ENCODE measurements around the gene SEMA3D. TPM values are rescaled to one million over a fixed set of nuclear protein-coding genes. Genes with fewer than 3 reads are reported as not detected.

Gene SEMA3D
- total RNA-seq, 1 experiment from 2014 or later = 0.61 TPM

DNA sequence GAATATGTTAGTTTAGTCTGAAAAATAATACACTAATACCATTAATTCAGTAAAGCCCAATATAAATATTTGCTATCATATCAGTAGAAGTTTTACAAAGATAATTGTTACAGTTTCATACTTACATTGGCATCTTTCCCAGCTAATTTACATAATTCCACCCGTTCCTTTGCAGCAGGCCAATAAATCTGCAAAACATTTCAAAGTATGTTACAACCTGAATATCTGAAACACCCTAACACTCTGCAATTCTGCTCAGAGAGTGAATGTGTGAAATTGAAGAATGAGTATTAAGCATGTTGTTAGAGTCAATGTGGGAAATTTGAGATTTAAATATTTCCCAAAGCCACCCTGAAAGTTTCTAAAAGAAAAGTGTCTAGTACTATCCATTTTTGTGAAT, 105.5 kb downstream of the SEMA3D start:
- Histone ChIP-seq H3K4me3 (ENCODE audit: low read depth, low read length) (no peak overlapping the region), H3K9me3 (no peaks in the 10 kb centered on the region), H3K4me1 (peaks cover 2% of the 10 kb centered on the region; the same call in 1 of the 2 replicates), H3K36me3 (ENCODE audit: control insufficient read depth, insufficient read depth, low read length) (no peaks in the 10 kb centered on the region), H3K27me3 (replicated peaks; ENCODE audit: control insufficient read depth, insufficient read depth, low read length) (no peaks in the 10 kb centered on the region)
- intact Hi-C loops (cut with micrococcal nuclease; ENCODE audit: unreplicated experiment) = no loop called here
- Mint-ChIP-seq H3K4me1 (ENCODE audit: low read depth, unreplicated experiment) (peaks cover 11% of the 10 kb centered on the region), H3K36me3 (ENCODE audit: insufficient read depth, unreplicated experiment) (no peaks in the 10 kb centered on the region), H3K27me3 (ENCODE audit: insufficient read depth, unreplicated experiment) (no peaks in the 10 kb centered on the region), H3K9me3 (ENCODE audit: unreplicated experiment) (no peaks in the 10 kb centered on the region), H3K27ac (ENCODE audit: unreplicated experiment) (no peak overlapping the region), H3K4me3 (ENCODE audit: unreplicated experiment) (no peak overlapping the region)
- CTCF ChIA-PET = no interaction called here
- no peak for TF ChIP-seq CTCF (IDR thresholded peaks at IDR 0.05; ENCODE audit: insufficient read depth in 1 of 2, low read depth in 1 of 2, low read length in 1 of 2, severe bottlenecking in 1 of 2, unreplicated experiment in 1 of 2)
- DNase-seq = no peak
- BruUV-seq (replicated peaks) = no TSS peak
- POLR2A ChIA-PET = no interaction called here

DNA sequence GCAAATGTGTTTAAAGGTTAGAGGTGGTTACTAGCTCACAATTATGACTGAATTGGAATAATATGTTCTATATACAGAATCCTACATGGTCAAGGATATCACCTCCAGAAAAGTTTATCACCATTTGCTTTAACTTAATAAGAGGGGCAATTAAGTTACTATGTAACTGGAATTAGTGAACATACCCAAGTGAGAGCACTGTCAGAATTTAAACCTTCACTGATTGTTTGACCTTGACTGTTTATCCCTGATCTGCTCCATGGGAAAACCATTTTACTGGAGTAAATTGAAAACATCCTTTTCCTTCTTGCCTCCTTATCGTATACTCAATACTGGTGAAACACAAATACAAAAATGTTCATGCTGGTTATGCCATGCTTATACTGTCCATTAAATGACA, 107.4 kb downstream of the SEMA3D start:
- Mint-ChIP-seq H3K9me3 (ENCODE audit: unreplicated experiment) (no peaks in the 10 kb centered on the region), H3K27me3 (ENCODE audit: insufficient read depth, unreplicated experiment) (no peaks in the 10 kb centered on the region), H3K4me1 (ENCODE audit: low read depth, unreplicated experiment) (peaks cover 17% of the 10 kb centered on the region), H3K36me3 (ENCODE audit: insufficient read depth, unreplicated experiment) (no peaks in the 10 kb centered on the region), H3K4me3 (ENCODE audit: unreplicated experiment) (no peak overlapping the region), H3K27ac (ENCODE audit: unreplicated experiment) (no peak overlapping the region)
- Histone ChIP-seq H3K4me3 (ENCODE audit: low read depth, low read length) (no peak overlapping the region), H3K4me1 (peaks cover 19% of the 10 kb centered on the region), H3K36me3 (ENCODE audit: control insufficient read depth, insufficient read depth, low read length) (no peaks in the 10 kb centered on the region), H3K9me3 (no peaks in the 10 kb centered on the region), H3K27me3 (replicated peaks; ENCODE audit: control insufficient read depth, insufficient read depth, low read length) (no peaks in the 10 kb centered on the region)
- intact Hi-C loops (cut with micrococcal nuclease; ENCODE audit: unreplicated experiment) = no loop called here
- TF ChIP-seq CTCF (IDR thresholded peaks at IDR 0.05; ENCODE audit: insufficient read depth in 1 of 2, low read depth in 1 of 2, low read length in 1 of 2, severe bottlenecking in 1 of 2, unreplicated experiment in 1 of 2) = no peak
- no peak for DNase-seq
- BruUV-seq (replicated peaks) = no TSS peak
- ChIA-PET POLR2A (no interaction called here), CTCF (interaction anchor here (0.7 kb wide), 1 partner anchor 38 kb away, joined by 4 read pairs; no protein-coding TSS in a partner anchor)

- H3K4me1 ChIP-seq = peaks cover 19% of the 10 kb centered on the region
- no peak overlapping the region for H3K4me3 Mint-ChIP-seq (ENCODE audit: unreplicated experiment)
- H3K9me3 Mint-ChIP-seq (ENCODE audit: unreplicated experiment) = no peaks in the 10 kb centered on the region
- no peaks in the 10 kb centered on the region for H3K9me3 ChIP-seq
- CTCF ChIA-PET = no interaction called here
- no peak for DNase-seq
- H3K36me3 Mint-ChIP-seq (ENCODE audit: insufficient read depth, unreplicated experiment) = no peaks in the 10 kb centered on the region
- peaks cover 17% of the 10 kb centered on the region for H3K4me1 Mint-ChIP-seq (ENCODE audit: low read depth, unreplicated experiment)
- intact Hi-C loops (cut with micrococcal nuclease; ENCODE audit: unreplicated experiment) = no loop called here
- POLR2A ChIA-PET = no interaction called here
- no peaks in the 10 kb centered on the region for H3K27me3 ChIP-seq (replicated peaks; ENCODE audit: control insufficient read depth, insufficient read depth, low read length)
- no peaks in the 10 kb centered on the region for H3K36me3 ChIP-seq (ENCODE audit: control insufficient read depth, insufficient read depth, low read length)
- TF ChIP-seq CTCF (IDR thresholded peaks at IDR 0.05; ENCODE audit: insufficient read depth in 1 of 2, low read depth in 1 of 2, low read length in 1 of 2, severe bottlenecking in 1 of 2, unreplicated experiment in 1 of 2) = no peak
- BruUV-seq (replicated peaks) = no TSS peak
- no peak overlapping the region for H3K4me3 ChIP-seq (ENCODE audit: low read depth, low read length)
- no peak overlapping the region for H3K27ac Mint-ChIP-seq (ENCODE audit: unreplicated experiment)
- H3K27me3 Mint-ChIP-seq (ENCODE audit: insufficient read depth, unreplicated experiment) = no peaks in the 10 kb centered on the region
Observed at GRCh38 chr7:85078181-85078580, 108.7 kb downstream of the SEMA3D start.

Measured in Caco-2 (cell line).